Kidney tubule cell (primary cell): ENCODE measurements around the gene PTK7.

Experiments used
- DNase-seq: peaks from one replicate; pipeline ENCODE4 v3.0.0-alpha.2; 2018; ENCODE audit warnings: low spot score

The PTK7 gene

DNA sequence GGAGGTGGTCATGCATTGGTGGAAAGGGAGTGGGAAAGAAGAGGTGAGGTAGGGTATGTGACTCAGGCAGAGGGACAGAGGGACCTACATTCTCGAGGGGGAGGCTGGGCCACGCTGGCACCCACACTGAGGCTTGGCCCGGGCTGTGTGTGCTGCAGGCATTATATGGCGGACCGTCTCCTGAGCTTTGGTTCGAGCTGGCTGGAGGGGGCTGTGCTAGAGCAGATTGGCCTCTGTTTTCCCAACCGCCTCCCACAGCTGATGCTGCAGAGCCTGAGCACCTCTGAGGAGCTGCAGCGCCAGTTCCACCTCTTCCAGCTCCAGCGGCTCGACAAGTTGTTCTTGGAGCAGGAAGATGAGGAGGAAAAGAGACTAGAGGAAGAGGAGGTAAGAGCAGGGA, 129.7 kb downstream of the PTK7 start:
- no peak for DNase-seq

DNA sequence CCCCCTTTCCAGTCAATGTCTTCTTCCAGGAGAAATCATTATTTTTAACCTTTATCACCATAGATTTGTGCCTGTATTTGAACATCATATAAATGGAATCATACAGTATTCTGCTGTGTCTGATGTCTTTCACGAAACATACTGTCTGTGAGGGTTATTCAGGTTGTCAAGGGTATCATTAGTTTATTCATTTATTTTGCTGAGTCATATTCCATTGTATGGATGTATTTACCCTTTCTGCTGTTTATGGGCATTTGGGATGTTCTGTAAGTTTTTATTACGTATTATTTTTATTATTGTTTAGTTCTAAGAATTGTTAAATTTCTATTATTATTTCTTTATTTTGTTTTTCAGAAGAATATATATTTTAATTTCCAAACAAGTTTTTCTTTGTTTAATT, 131.2 kb downstream of the PTK7 start:
- no peak for DNase-seq
